Esophagus squamous epithelium (tissue), 5 donors: Measurements from ENCODE around the gene SEMA4D. TPM values are rescaled to one million over a fixed set of nuclear protein-coding genes. Genes with fewer than 3 reads are reported as not detected.

ENCODE experiments used
- DNase-seq: peaks from one replicate; lab custom pipeline; 2025; lab: John Stamatoyannopoulos, UW
- H3K27ac ChIP-seq, 4 donors: fragments of 200-600 bp; sonication (generic); one replicate each; pipeline ENCODE4 v1.5.1; 2016 to 2019; ENCODE audit warnings: mild to moderate bottlenecking in 1 of 4
- H3K27me3 ChIP-seq, 4 donors: fragments of 200-600 bp; sonication (generic); 1 replicate in 3 of 4; 2 replicates in 1 of 4; pipeline versions ENCODE4 v1.5.1 to v1.6.0; 2017 to 2021; ENCODE audit warnings: antibody characterized with exemption in 1 of 4
- H3K36me3 ChIP-seq, 3 donors: fragments of 200-600 bp; sonication (generic); one replicate each; pipeline ENCODE4 v1.5.1; 2016 to 2019
- H3K4me1 ChIP-seq, 3 donors: fragments of 200-600 bp; sonication (generic); one replicate each; pipeline ENCODE4 v1.5.1; 2017 to 2019
- H3K4me3 ChIP-seq, 4 donors: fragments of 200-600 bp; sonication (generic); 1 replicate in 3 of 4; 2 replicates in 1 of 4; pipeline ENCODE4 v1.5.1; 2016 to 2019; ENCODE audit warnings: mild to moderate bottlenecking in 2 of 4, moderate library complexity in 1 of 4
- H3K9me3 ChIP-seq, 3 donors: fragments of 200-600 bp; sonication (generic); one replicate each; pipeline ENCODE4 v1.5.1; 2016 to 2019
- POLR2A ChIP-seq, 4 donors: fragments of 450-650 bp; IDR thresholded peaks; one replicate each; pipeline ENCODE4 v1.6.1; 2017; ENCODE audit warnings: antibody characterized with exemption in 4 of 4, mild to moderate bottlenecking in 4 of 4, moderate library complexity in 3 of 4
- WGBS, 2 donors: methylation state at CpG; one replicate each; pipeline ENCODE4 v1.1.5; 2018; 5-methylcytosine and 5-hydroxymethylcytosine counted together
- intact Hi-C: fragments of 100-400 bp; cut with DNase I; formaldehyde crosslinking; loops from one replicate; pipeline ENCODE4 v1.15.0; 2022
- total RNA-seq, 4 donors: library from RNA; depleted of rRNA; stranded (reverse); fragments of >200 nt; gene quantifications; one replicate each; pipeline ENCODE4 v1.1.0, GENCODE V29; 2016
- TF ChIP-seq, protein P1 (sequence below), 6 experiments: fragments of 450-650 bp in 4 of 6; fragments of 200-600 bp in 2 of 6; sonication (generic) in 2 of 6; IDR thresholded peaks; one replicate each; pipeline ENCODE4 v1.5.1; 2016 to 2019; ENCODE audit warnings: antibody characterized with exemption in 6 of 6, mild to moderate bottlenecking in 4 of 6, moderate library complexity in 4 of 6
- donor health status: DM: yes; HTN: yes; CAD: no.

Gene SEMA4D
- total RNA-seq, 4 donors from 2014 or later = 12.8 to 52.0 (median 20.5) TPM

GRCh38 chr9:89397471-89397870 is 100.4 kb downstream of the SEMA4D start:
- H3K36me3 ChIP-seq = peaks cover 16 to 99% (median 21%) of the 10 kb centered on the region in 3 donors
- no peak for TF ChIP-seq POLR2A (IDR thresholded peaks at IDR 0.05)
- TF ChIP-seq, protein P1, sequence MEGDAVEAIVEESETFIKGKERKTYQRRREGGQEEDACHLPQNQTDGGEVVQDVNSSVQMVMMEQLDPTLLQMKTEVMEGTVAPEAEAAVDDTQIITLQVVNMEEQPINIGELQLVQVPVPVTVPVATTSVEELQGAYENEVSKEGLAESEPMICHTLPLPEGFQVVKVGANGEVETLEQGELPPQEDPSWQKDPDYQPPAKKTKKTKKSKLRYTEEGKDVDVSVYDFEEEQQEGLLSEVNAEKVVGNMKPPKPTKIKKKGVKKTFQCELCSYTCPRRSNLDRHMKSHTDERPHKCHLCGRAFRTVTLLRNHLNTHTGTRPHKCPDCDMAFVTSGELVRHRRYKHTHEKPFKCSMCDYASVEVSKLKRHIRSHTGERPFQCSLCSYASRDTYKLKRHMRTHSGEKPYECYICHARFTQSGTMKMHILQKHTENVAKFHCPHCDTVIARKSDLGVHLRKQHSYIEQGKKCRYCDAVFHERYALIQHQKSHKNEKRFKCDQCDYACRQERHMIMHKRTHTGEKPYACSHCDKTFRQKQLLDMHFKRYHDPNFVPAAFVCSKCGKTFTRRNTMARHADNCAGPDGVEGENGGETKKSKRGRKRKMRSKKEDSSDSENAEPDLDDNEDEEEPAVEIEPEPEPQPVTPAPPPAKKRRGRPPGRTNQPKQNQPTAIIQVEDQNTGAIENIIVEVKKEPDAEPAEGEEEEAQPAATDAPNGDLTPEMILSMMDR (IDR thresholded peaks at IDR 0.05) = no peak
- H3K4me3 ChIP-seq = no peak overlapping the region
- H3K9me3 ChIP-seq = no peaks in the 10 kb centered on the region
- DNase-seq = no peak
- no peaks in the 10 kb centered on the region for H3K27me3 ChIP-seq
- 94 to 95% methylated on average over 4 to 5 of the region's 5 CpGs for WGBS, 2 donors
- intact Hi-C loops = no loop called here
- no peak overlapping the region for H3K27ac ChIP-seq
- H3K4me1 ChIP-seq = no peaks in the 10 kb centered on the region

- no peak for TF ChIP-seq POLR2A (IDR thresholded peaks at IDR 0.05)
- TF ChIP-seq, protein P1 (IDR thresholded peaks at IDR 0.05) = no peak
- Histone ChIP-seq H3K4me1 (no peaks in the 10 kb centered on the region), H3K36me3 (peaks cover 22 to 99% (median 24%) of the 10 kb centered on the region in 3 donors), H3K4me3 (no peak overlapping the region), H3K27ac (no peak overlapping the region), H3K27me3 (no peaks in the 10 kb centered on the region), H3K9me3 (no peaks in the 10 kb centered on the region)
- intact Hi-C loops = no loop called here
- no peak for DNase-seq
- WGBS, 2 donors = 81 to 84% methylated on average over 7 to 8 of the region's 11 CpGs
These were observed 101.8 kb downstream of the SEMA4D start for GRCh38 chr9:89395931-89396710.

GRCh38 chr9:89394412-89394811 is 103.5 kb downstream of the SEMA4D start:
- H3K4me3 ChIP-seq = no peak overlapping the region
- WGBS, 2 donors = 84 to 89% methylated on average over 12 of the region's 12 CpGs

DNA sequence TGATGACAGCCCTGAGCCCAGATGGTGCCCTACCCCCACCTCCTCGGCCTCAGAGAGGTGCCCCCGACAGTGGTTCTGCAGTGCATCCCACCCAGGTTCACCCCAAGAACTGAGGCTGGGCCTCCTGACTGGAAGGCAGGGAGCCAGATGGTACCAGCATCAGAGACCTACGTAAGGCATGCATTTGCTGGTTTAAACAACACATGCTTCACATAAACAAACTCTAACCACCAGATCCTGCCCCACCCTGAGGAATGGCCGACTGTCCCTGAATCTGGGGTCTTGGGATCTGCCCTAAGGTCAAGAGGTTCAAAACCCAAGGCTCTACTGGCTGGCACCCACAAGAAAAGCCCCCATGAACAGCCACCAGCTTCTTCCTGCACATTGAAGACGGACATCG is 106.3 kb downstream of the SEMA4D start:
- H3K36me3 ChIP-seq = peaks cover 18 to 100% (median 24%) of the 10 kb centered on the region in 3 donors
- intact Hi-C loops = no loop called here
- peaks cover 18 to 40% (median 31%) of the 10 kb centered on the region in 3 donors for H3K4me1 ChIP-seq
- 78 to 100% methylated on average over 1 to 4 of the region's 6 CpGs for WGBS, 2 donors
- no peak overlapping the region for H3K27ac ChIP-seq
- DNase-seq = no peak
- H3K27me3 ChIP-seq = no peaks in the 10 kb centered on the region
- TF ChIP-seq POLR2A (IDR thresholded peaks at IDR 0.05) = no peak
- TF ChIP-seq, protein P1 (IDR thresholded peaks at IDR 0.05) = no peak
- no peak overlapping the region for H3K4me3 ChIP-seq
- no peaks in the 10 kb centered on the region for H3K9me3 ChIP-seq

More at GRCh38 chr9:89394412-89394811, 103.5 kb downstream of the SEMA4D start:
- H3K36me3 ChIP-seq = peaks cover 24 to 100% (median 26%) of the 10 kb centered on the region in 3 donors
- peaks cover 0 to 12% (median 9%) of the 10 kb centered on the region in 3 donors for H3K4me1 ChIP-seq
- no peak for DNase-seq
- no peak overlapping the region for H3K27ac ChIP-seq
- no peaks in the 10 kb centered on the region for H3K27me3 ChIP-seq
- intact Hi-C loops = no loop called here
- no peaks in the 10 kb centered on the region for H3K9me3 ChIP-seq
- TF ChIP-seq POLR2A (IDR thresholded peaks at IDR 0.05) = no peak
- TF ChIP-seq, protein P1 (IDR thresholded peaks at IDR 0.05) = no peak

DNA sequence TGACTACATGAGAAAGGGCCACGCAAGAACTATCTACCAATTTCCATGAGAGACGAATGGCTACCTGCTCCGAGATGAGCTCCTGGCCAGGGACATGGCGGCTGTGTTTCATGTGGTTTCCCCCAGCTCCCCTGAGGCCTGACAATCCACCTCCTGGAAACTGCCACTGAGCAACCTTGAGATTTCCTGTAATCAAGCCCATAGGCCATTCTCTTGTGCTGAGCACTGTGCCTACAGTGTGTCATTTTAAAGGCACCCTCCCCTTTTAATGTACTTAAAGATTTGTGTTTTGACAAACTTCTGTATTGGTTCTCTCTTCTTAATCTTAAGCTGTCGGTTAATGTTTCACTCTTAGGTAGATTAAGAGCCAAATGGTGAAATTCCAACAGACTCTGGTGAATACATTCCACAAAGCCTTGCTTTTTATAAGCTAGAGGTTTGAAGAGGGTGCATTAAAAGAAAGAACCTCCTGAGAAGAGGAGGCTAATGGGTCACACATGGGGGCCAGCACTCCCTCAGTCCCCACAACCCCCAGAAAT is 107.3 kb downstream of the SEMA4D start:
- intact Hi-C loops = no loop called here
- WGBS, 2 donors = 88 to 100% methylated on average over 1 to 5 of the region's 5 CpGs
- Histone ChIP-seq H3K27ac (peak overlapping the region in 2 of 4 donors; percentile 7 to 72), H3K36me3 (peaks cover 12 to 100% (median 19%) of the 10 kb centered on the region in 3 donors), H3K4me3 (no peak overlapping the region), H3K27me3 (no peaks in the 10 kb centered on the region), H3K9me3 (no peaks in the 10 kb centered on the region), H3K4me1 (peaks cover 18 to 49% (median 35%) of the 10 kb centered on the region in 3 donors)
- TF ChIP-seq, protein P1 (IDR thresholded peaks at IDR 0.05) = no peak
- no peak for TF ChIP-seq POLR2A (IDR thresholded peaks at IDR 0.05)
- no peak for DNase-seq
